CD4-positive, CD25-positive, alpha-beta regulatory T cell (primary cell): ENCODE data around the gene DNAI2. TPM values are rescaled to one million over a fixed set of nuclear protein-coding genes. Genes with fewer than 3 reads are reported as not detected.

ENCODE experiments used
- polyA plus RNA-seq, 4 donors: library from polyadenylated mRNA; unstranded; fragments of 300-500 nt; fragmentation: Illumina TruSeq; gene quantifications; one replicate each; pipeline ENCODE4 v1.2.3, GENCODE V29; 2021
- total RNA-seq: library from RNA; stranded (reverse); gene quantifications from one replicate; pipeline ENCODE4 v1.2.3, GENCODE V29; 2022

The DNAI2 gene
- total and polyA plus RNA-seq, 5 donors from 2014 or later = 0.10 to 1.5 (median 0.23) TPM; not detected in 2

Other genes with a start within 250 kb of the DNAI2 start
- gene RPL38, start 70.6 kb upstream of the DNAI2 start, total RNA-seq = 1,316 TPM
- gene RPL38, start 70.6 kb upstream of the DNAI2 start, polyA plus RNA-seq = 1,000 to 10,000 TPM; 1,826 to 2,253 (median 2,137) TPM
- 23.3 TPM for gene TTYH2, start 60.7 kb upstream of the DNAI2 start, total RNA-seq
- gene TTYH2, start 60.7 kb upstream of the DNAI2 start, polyA plus RNA-seq = 10 to 100 TPM in 2 of 4 donors, 1 to 10 TPM in 2; 6.7 to 13.8 (median 9.9) TPM
- gene KIF19, start 52.0 kb downstream of the DNAI2 start, total RNA-seq = 1.8 TPM
- 1 to 10 TPM; 1.2 to 1.7 (median 1.3) TPM for gene KIF19, start 52.0 kb downstream of the DNAI2 start, polyA plus RNA-seq
- not detected for gene BTBD17, start 87.6 kb downstream of the DNAI2 start, total RNA-seq
- gene BTBD17, start 87.6 kb downstream of the DNAI2 start, polyA plus RNA-seq = under 1 TPM in 1 of 4 donors, not detected in 3; 0.09 TPM
- gene GPR142, start 93.3 kb downstream of the DNAI2 start, total RNA-seq = not detected
- not detected for gene GPR142, start 93.3 kb downstream of the DNAI2 start, polyA plus RNA-seq
- not detected for gene GPRC5C, start 157.9 kb downstream of the DNAI2 start, total RNA-seq
- gene GPRC5C, start 157.9 kb downstream of the DNAI2 start, polyA plus RNA-seq = not detected
- gene CD300A, start 192.4 kb downstream of the DNAI2 start, total RNA-seq = 4.8 TPM
- gene CD300A, start 192.4 kb downstream of the DNAI2 start, polyA plus RNA-seq = 1 to 10 TPM in 3 of 4 donors, under 1 TPM in 1; 0.39 to 3.0 (median 2.1) TPM